Measurements from ENCODE around the gene ASTN2.

GRCh38 chr9:117156144-117156688 is 258.6 kb downstream of the ASTN2 start:
- TF ChIP-seq POLR2A (IDR thresholded peaks at IDR 0.05; ENCODE audit: low read depth, low read length) (no peak), CTCF (IDR thresholded peaks at IDR 0.05; ENCODE audit: extremely low read depth in 1 of 2, insufficient read depth in 1 of 2, low read depth in 1 of 2, low read length in 2 of 2) (no peak)

Data from endothelial cell of umbilical vein (primary cell).